OCI-M2 (cell line): Measurements from ENCODE around the gene TGM4.
"Not testable (repeated sequence)": the region's sequence is repeated elsewhere in the genome, so short reads cannot be mapped to it uniquely, and the experiment has no call there.

Experiments
- DNase-seq: peaks from one replicate; lab custom pipeline; 2025; ENCODE audit not compliant: unreplicated experiment; lab: John Stamatoyannopoulos, UW

The TGM4 gene

DNA sequence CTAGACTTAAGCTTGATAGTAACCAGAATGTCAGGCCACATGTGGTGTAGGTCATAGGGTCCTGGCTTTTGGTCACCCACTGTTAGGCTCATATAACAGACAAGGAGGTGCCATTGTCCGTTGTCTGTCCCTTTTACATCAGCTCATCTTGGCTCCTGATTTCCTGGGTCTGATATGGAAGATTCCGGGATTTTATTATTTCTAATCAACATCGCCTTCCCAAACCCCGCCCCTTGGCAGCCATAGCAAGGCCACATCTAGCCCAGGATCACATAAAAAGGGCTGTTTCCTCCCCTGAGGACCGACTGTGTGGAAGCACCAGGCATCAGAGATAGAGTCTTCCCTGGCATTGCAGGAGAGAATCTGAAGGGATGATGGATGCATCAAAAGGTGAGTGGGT lies at the start of gene TGM4:
Gene TGM4, plus strand, starts transcription at position 301 of the 400 bp plus-strand sequence. Its CDS starts 71 bp downstream, at position 372.
- no peak for DNase-seq

DNA sequence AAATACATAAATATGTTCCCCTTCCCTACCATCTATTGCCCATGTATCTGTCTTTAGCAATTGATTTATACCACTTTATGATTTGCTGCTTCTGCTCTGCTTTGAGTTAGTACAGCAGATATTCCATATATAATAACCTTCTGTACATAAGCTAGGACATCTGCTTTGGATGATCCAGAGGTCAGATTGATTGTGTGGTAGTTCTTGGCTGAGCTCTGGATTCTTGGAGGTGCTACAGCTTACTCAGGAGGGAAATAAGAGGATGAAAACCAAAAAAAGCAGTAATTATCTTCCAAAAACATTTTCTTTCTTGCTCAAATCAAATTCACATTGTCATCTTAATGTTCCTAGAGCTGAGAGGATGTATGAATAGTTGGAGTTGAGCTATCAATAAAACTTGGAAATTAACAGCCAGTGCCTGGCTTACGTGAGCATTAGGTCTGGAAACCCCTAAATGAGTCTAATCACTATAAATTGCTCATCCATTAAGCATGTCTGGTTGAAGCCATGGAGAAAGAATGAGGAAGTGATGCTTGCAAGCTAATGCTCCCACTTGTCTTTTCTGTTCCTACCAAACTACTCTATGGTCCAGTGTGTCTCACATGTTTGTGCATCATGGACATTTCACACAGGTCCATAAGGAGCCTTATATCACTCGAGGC lies 49.0 kb upstream of the TGM4 start:
- DNase-seq, result no peak

DNA sequence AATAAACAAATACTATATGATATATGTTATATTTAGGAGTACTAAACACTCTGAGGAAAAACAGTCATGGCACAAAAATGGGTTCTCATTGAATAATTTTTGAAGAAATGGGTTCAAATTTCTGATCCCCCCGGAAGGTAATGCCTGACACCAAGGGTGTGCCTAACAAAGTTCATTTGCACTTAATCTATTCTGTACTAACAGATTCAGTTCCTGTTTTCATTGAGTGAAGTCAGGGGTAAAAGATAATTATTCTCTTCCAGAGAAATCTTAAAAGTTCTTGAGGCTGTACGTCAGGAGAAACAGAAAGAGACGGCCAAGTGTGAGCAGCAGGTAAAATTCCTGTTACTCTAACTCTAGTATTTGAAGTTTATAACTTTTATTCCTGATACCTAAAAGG lies 47.2 kb upstream of the TGM4 start:
- no peak for DNase-seq

DNA sequence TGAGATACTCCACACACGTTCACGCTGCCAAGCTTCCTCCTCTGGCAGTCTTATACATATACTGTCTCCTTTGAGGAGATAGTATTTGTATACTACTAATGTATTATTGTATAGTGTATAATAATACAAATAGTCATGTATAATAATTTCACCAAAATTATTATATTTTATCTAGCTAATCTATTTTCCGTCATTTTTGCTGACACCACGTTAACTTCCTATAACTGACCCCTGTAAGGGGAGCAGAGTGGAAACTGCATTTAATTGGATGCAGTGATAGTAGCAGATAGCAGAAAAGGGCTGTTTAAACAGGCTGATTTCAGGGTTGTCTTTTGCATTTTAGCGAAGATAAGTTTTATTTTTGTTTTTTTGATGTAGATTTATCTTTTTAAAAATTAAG lies 43.2 kb upstream of the TGM4 start:
- no peak for DNase-seq

DNA sequence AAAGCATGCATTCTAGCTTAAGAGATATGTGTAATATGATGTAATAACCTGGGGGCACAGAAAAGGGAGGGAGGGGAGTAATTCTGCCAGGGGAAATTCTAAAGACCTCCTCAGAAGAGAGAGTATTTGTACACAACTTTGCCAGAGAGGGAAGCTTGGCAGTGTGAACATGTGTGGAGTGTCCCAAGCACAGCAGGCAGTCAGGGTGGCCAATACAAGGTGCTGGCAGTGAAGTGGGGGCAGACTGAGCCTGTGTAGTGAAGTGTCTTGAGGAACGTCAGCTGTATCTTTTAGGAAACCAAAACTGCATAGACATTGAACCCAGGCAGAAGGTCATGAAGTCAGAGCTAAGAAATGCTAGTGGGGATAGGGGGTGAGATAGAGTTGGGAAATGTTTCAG lies 42.4 kb upstream of the TGM4 start:
- DNase-seq, result no peak

DNA sequence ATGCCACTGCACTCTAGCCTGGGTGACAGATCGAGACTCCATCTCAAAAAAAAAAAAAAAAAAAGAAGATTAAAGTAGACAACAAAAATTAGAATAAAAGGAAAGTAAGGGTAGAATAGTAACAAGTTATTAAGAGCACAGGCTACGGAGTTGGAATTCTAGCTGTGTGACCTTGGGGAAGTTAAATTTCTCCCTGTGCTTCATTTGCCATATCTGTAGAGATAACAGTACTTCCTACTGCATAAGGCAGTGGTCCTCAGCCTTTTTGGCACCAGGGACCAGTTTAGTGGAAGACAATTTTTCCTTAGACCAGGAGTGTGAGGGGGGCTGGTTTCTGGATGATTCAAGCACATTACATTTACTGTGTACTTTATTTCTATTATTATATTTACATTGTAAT lies 41.4 kb upstream of the TGM4 start:
- DNase-seq, result no peak

DNA sequence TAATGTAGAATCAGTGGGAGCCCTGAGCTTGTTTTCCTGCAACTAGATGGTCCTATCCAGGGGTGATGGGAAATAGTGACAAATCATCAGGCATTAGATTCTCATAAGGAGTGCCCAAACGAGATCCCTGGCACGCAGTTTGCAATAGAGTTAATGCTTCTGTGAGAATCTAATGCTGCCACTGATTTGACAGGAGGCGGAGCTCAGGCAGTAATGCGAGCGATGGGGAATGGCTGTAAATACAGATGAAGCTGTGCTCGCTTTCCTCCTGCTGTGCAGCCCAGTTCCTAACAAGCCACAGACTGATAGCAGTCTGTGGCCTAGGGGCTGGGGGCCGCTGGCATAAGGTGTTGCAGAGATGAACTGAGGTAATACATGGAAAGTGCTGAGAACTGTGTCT lies 41.0 kb upstream of the TGM4 start:
- no peak for DNase-seq

DNA sequence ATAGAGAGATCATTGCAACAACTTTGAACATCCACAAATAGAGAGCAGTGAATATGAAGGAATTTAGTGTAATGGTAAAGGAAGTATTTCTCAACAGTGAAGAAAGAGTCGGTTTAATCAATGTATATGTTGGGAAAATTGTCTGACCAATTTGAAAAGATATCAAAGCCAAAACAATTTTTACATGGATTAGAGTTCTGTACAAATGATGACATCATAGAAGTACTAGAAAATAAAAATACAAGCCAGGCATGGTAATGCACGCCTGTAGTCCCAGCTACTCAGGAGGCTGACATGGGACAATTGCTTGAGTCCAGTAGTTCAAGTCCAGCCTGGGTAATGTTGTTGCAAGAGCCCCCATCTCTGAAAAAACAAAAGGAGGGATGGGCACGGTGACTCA lies 38.7 kb upstream of the TGM4 start:
- DNase-seq, result no peak

DNA sequence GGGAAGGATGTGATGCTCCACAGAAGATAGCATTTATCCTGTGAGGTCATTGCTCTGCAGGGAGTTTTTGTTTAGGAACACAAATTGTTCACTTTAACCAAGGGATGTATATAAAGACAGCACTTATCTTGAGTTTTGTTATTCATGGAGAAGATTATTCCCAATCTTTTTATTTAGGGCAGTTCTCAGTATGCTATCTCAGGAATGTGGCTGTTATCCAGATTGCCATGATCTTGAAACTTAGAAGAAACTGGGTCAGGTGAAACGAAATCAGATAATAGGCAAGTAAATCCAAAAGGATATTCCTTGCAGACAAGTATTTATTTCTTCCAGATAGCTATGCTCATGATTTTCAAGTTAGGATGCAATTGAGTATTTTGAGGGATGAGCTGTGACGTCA lies 32.0 kb upstream of the TGM4 start:
- DNase-seq, result no peak

DNA sequence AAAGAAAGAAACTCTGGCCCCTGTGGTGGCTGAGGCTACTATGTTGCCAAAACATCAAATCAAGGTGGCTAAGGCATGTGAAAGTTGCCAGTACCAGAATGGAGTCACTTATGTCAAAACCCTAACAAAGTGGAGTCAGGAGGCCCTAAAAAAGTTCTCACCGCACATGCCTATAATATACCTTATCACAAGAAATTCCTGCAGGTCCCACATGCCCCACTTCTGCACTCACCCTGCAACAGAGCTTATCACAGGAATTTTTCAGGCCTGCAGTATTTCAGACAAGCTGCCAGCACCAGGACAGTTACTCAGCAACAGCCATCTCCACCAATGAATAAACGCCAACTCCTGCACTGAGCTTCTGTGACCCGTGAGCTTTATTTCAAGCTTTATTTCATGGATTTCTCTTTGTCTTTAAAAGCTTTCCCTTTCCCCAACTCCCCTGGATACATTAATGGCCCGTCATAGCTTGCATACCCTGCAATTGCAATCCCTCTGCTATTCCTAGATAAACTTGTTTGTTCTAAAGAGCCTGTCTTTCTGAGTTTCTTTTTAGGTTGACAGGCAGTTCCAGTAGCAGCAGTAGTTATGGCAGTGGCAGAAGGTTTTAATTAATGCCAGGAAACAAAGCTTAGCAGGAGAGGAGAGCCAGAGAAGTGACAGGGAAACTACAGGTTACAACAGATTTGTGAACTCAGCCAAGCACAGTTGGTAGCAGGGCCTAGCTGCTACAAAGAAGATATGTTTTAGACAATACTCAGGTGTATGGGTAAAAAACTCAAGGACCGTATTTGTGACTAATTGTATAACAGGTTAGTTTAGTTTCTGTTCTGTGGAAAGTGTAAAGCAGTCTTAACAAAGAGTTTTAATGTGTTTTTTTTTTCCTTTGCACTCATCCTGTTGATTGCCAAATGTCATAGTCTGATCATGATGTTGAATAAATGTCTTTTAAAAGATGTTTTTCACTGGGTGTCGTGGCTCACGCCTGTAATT lies 28.6 kb upstream of the TGM4 start:
- no peak for DNase-seq

DNA sequence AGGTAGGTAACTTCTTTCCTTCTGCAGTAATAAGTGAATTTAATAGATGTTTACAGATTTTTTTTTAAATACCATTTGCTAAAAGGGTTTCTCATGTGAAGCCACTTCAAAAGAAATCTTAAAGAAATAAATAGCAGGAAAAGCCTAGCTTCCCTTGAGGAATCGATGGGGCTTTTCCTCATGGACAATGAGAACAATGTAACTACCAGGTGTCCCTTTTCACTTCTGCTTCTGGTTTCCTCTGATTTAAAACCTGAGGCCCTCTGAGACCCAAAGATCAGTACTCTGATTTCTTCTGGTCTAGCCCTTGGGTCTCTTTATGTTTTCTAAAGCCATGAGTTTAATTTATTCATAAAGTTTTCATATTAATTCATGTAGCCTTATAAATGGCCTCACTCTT lies 25.8 kb upstream of the TGM4 start:
- DNase-seq, result no peak

DNA sequence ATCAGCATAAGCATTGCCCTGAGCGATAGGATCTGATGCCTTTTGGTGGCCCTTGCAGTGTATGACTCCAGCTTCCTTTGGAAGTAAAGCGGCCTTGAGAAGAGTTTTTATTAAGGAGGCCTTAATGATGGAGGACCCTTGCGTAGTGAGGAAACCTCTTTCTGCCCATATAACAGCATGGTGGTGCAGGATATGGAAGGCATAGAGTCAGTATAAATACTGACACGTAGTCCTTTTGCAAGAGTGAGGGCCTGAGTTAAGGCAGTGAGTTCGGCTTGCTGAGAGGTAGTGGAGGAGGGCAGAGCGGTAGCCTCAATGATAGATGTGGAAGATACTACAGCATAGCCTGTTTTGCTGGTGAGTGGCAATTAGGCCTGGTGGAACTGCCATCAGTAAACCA lies 17.7 kb upstream of the TGM4 start:
- not testable (repeated sequence) for DNase-seq

DNA sequence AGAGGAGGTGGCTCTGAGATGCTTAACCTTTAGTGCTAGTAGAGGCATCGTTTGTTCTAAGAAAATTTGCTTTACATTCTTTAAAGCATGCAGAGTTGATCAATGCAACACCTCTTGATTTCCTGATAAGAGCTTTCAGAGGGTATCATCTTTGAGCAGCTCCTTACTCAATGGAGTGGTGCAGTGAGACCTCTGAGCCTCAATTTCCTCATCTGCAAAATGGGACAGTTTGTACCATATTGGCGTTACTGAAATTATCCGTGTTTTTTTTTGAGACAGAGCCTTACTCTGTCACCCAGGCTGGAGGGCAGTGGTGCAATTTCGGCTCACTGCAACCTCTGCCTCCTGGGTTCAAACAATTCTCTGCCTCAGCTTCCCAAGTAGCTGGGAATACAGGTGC lies 14.3 kb upstream of the TGM4 start:
- no peak for DNase-seq

DNA sequence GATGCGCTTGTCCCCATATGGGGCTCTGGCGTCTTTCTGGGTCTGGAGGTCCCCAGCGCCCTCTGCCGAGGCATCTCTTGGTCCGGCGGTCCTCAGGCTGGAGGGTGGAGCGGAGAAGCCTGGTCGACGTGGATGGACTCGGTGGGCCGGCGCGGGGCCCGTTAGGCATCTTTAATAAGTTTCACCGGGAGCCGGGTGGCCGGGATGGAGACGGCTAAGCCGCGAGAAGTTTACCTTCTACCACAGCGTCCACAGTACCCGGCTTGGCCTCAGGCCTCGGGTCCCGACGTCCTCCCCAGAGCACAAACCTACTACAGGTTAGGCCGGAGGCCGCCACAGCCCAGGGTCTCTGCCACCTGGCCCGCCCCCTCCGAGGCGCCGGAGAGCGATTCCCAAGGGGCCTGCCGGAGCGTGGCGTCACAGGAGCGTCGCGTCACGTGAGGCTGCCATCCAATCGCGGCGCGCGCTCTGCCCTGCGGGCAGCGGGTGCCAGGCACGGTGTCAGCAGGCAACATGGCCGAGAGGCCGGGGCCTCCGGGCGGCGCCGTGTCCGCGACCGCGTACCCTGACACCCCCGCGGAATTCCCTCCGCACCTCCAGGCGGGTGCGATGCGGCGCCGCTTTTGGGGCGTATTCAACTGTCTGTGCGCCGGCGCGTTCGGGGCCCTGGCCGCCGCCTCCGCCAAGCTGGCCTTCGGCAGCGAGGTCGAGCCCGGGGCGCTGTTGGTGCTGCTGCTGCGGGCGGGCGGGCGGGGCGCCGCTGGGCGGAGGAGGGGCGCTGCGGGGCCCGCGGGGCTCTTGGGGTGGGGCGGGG lies 12.8 kb upstream of the TGM4 start, which contains the start of gene TMEM42:
Gene TMEM42, plus strand, starts transcription at position 501 of the 814 bp plus-strand sequence. Its CDS starts 13 bp downstream, at position 514.
- DNase-seq, result peak; percentile 9

DNA sequence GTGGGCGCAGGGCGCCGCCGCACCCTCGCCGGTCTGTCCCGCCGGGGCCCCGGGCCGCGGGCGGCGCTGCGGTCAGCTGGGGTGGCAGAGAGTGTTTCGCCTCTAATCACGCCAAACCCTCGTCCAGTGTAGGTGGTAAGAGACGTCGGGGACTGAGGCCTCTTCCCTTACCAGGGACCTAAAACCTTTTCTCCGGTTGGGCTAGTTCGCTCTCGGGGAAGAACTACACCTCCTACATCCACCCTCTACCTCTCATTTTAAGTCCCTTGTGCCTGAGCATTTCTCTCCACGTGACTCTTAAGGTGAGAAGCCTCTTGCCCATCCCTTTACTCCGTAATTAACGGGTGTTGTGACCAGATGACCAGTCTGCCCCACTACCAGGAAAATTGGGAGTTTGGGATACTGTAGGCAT lies 12.2 kb upstream of the TGM4 start:
- no peak for DNase-seq

DNA sequence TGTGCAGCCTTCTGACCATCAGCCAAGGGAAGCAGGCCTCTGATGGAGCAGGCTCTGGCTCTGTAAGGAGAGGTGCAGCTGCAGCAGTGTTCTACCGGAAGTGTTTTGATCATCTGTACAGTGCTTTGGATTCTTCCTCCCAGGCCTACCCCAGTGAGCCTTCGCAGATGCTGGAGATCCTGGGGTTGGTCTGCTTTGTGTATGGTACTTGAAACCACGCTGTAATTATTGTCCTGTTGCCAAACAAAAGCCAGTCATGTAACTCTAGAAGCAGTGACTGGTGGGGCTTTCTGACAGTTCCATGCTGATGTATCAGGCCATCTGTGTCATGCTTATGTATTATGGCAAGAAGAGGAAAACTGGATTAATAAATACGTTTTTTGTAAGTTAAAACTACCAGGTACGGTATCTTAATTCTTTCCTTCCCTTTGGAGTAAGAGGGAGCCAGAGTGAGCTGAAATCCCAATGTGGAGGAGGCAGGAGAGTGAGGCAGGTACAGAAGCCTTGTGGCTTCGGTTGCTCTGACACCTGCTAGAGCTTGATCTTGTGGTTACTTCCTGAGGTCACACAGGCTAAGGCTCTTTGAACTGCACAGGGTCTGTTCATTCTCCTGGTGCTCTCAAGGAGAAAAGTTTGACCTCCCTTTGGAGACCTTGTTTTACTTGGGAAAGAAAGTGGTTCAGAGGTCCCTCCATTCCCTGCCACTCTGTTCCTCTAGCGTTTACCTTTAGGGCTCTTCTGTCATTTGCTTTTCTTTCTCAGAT lies 9.0 kb upstream of the TGM4 start:
- no peak for DNase-seq

DNA sequence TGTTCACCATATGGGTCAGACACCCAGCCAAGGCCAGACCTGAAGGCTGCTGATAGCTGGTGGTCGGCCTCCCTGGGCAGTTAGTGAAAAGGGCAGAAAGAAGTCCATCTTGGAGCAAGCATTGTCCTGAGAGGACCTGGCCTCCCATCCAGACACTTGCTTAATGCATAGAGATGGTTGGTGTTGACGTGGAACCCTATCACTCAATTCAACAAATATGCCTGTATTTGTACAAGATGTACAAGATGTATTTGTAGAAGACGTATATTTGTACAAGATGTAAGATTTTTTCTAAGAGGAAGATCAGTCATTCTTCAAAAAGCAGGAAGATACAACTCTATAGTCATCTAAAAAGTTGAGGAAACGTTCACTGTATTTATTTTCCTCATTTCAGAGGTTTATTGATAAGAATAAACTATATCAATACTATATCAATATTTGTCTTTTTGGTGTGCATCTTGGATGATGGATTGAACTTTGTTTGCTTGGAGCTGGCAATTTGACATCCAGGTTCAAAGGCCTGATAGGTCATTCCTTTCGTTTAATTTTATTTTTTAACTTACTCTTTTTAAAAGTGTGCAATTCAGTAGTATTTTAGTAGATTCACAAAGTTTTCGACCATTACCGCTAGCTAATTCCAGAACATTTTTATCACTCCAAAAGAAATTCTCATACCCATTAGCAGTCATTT lies 6.8 kb upstream of the TGM4 start:
- DNase-seq, result no peak

DNA sequence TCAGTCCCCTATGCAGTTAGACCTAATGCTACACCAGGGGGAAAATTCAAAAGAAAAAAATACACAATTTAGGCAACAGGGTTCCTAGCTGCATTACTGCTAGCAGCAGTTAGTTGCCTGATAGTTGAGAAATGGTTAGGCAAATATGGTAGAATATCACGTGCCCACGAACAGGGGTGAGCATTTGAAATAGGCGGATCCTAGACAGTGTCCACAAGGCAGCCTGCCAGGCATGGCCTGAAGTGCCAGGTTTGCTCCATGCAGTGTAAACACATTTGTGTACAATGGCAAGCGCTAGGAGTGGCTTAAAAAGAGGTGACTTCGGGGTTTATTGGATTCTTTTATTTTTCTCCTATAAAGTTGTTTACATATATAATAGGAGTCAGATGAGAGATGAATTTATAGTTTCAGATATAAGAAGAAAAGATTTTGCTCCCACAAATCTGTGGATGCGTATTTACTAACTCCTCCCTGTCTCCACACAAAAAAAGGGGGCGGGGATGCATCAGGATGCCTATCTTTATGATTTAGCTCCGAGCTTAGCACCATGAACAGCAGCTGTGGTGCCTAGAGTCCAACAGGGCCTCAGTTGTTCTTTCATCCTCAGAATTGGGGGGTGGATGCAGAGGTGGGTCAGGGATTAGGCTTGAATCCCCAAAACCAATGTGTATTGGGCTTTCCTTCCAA lies 3.9 kb upstream of the TGM4 start:
- DNase-seq, result no peak

DNA sequence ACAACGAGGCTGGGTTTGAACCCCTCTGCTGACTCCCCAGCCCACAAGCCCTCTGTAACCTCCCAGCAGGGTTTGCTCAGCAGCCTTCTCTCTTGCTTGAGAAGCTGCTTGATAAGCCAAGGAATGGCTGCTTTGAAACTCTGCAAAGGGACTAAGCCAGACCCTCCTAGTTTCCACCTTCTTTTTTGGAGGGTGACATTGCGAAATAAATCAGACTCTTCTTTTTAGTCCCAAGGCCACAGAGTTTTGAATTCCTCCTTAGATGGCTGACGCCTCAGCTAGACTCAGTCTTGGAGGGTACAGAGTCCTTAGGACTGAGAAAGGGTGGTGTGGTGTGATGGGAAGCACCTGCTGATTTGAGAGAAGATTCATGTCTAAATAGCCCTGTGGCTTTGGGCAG lies 1.2 kb downstream of the TGM4 start:
- no peak for DNase-seq
